GM19193 (cell line): ENCODE measurements around the gene CCHCR1.

ENCODE experiments used
- POLR2A ChIP-seq: IDR thresholded peaks from 4 replicates; pipeline ENCODE4 v1.6.1; 2011; ENCODE audit not compliant: insufficient read depth, insufficient read length; ENCODE audit errors: extremely low read depth

Gene CCHCR1

DNA sequence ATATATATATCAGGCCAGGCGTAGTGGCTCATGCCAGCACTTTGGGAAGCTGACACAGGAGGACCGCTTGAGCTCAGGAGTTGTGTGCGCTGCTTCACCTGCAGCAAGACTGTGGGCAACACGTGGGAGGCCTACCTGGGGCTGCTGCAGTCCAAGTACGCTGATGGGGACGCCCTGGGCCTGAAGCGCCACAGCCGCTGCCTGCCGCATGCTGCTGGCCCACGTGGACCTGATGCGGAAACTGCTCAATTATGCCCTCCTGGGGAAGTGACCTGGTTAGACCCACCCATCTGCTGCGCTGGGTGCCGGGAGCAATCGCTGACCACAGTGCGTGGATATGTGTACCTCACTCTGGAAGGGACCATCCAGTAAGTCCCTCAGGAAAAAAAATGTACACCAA, 17.0 kb downstream of the CCHCR1 start:
- TF ChIP-seq POLR2A: no peak

DNA sequence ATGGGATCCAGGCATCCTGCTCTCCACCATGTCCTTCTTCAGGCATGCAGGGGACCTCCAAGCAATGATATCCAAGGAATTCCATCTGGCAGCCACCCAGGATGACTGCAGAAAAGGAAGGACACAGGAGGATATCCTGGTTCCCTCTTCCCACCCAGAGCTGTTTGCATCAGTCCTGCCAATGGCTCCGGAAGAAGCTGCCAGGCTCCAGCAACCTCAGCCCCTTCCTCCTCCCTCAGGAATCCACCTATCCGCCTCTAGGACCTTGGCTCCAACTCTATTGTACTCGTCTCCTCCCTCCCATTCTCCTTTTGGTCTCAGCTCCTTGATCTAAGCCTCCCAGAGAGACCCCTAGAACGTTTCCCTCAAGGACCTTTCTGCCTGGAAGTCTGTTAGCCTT, 18.0 kb downstream of the CCHCR1 start:
- TF ChIP-seq POLR2A: no peak

DNA sequence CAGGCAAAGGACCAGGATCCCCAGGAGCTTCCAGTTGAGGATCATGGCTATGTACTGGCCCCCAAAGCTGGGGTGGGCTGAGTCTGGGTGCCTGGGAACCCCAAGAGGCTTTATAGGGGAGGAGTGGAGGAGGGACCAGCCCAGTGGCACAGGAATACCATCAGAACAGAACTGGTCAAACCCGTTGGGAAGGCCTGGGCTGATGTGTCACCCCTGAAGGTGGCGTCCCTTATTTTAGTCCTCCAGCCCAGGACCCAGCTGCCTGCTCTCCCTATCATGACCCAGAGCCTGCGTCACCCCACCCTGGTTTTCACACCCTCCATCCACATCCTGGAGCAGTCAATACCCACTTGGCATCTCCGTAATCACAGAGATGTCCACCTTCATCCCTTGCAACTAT, 18.6 kb downstream of the CCHCR1 start, which contains the start of gene PSORS1C2:
Gene PSORS1C2 (minus strand): TSS at position 85 of the 400 bp plus-strand sequence. CDS start 40 bp downstream, at position 45.
- TF ChIP-seq POLR2A: no peak

DNA sequence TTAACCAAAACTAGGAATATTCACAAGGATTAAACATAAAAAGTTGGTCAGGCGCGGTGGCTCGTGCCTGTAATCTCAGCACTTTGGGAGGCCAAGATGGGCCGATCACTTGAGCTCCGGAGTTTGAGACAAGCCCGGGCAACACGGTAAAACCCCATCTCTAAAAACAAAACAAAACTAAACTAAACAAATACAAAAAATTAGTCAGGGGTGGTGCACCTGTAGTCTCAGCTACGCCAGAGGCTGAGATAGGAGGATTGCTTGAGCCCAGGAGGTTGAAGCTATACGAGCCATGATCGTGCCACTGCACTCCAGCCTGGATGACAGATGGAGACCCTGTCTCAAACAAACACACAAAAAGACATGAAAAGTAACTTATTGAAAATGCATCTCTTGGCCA, 21.9 kb downstream of the CCHCR1 start:
- no peak for TF ChIP-seq POLR2A

DNA sequence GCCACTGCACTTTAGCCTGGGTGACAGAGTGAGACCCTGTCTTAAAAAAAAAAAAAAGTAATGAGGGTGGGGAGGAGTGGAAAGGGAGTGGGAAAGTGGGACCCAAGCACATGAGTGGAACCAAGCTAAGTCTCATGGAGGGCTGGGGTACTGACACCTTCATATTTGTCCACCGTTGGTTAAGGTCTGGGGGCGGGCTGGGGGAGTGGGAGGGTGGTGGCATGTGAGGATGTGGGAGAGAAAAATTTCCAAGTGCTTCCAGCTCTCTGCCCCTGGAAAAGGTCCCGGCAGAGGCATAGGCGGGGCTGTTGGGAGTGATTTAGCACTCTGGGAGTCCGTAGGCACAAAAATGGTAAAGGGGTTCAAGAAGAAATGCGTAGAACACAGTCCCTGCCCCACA, 24.8 kb downstream of the CCHCR1 start:
- TF ChIP-seq POLR2A: no peak

DNA sequence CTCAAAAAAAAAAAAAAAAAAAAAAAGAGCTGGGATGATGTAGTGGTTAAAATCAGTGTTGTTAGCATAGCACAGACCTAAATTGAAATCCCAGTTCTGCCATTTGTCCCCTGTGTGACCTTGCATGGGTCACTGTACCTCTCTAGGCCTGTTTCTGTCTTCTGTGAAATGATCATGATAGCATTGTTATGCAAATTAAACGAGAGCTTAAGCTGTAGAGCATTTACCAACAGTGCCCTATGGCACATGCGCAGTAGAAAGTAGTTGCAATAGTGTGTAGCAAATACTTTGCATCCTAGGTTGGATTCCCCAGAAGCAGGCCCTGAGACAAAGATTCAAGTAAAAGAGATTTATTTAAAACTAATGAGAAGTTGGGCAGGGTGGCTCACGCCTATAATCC, 26.0 kb downstream of the CCHCR1 start:
- no peak for TF ChIP-seq POLR2A

DNA sequence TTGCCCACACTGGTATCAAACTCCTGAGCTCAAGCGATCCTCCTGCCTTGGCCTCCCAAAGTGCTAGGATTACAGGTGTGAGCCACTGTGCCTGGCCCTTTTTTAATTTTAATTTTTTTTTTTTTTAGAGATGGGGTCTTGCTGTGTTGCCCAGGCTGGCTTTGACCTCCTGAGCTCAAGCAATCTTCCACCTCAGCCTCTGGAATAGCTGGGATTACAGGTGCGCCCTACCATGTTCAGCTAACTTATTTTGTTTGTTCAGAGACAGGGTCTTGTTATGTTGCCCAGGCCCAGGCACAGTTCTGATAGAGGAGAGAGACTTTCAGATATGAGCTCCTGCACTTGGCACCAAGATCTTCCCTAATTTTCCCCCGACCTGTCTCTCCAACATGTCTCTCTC, 26.9 kb downstream of the CCHCR1 start:
- no peak for TF ChIP-seq POLR2A

DNA sequence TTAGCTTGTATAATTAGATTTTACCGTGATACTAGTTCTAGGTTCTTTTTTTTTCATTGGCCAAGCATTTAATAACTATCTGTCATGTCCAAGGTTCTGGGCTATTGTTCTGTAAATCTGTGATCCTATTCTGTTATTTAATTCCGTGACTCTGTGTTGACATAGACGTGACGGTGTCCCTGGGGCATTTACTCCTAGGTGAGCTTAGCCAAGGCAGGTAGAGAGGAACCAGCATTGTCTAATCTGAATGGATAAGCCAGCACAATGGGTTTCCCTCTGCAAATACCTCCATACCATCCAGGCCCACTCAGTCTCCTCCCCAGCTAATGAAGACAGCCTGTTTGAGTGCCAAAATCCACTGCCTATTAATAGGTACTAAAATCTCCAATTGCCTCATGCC, 28.5 kb downstream of the CCHCR1 start:
- no peak for TF ChIP-seq POLR2A

DNA sequence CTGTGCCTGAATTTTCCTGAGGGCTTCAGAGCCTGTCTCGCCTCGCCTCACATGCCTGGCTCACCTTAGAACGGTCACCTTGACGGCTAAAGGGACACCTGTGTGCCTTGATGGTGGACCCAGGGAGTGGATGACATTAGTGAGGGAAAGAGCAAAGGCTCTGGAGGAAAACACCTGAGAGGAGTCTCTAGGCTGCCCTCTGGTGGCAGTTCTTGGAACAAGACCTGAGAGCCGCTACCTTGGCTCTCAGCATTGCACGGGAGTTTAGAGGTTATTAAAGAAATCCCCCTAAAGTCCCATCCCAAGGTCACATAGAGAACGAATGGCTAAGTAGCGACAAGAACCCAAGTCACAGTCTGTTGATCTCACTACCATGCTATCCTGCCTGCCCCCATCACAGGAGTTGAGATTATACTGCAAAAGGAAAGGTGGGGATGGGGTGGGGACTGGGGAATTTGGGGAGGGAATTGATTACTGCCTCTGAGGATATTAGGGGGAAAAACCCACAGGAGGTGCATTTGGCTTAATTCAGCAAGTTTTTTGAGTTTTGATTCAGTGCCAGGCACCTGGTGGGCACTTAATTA, 29.4 kb downstream of the CCHCR1 start:
- no peak for TF ChIP-seq POLR2A

DNA sequence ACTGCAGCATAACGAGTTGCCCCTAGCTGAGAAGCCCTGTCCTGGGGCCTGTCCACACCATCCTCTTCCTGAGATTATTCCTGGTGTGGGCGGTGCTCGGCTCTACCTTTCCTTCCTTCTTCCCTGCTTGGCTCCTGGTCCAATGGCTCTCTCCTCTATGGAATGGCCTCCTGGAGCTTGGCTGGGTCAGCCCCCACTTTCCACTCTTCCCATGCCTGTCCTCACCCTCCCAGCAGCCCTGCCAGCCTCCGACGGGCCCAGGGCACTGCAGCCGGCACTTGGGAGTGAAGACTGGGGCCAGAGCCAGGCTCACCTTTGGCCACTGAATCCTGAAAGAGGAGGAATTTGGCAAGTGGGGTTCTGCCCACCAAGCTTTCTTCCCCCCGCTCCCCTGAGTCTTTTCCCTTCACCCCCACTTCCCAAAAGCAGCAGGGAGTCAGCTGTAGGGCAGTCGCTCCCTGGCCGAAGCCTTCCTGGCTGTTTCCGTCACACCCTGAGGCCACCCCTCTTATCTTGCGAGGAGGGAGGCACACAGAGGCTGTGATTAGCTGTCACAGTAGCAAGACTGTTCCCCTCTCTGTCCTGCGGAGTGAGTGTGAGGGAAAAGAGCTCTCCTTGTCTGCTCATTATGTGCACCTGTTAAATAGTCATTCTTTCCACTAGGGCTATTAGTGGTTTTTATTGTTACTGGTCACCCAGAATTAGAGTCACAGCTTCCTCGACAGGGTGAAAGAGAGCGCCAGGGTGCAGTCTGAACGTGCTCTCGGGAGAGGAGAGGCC, 31.0 kb downstream of the CCHCR1 start:
- no peak for TF ChIP-seq POLR2A

DNA sequence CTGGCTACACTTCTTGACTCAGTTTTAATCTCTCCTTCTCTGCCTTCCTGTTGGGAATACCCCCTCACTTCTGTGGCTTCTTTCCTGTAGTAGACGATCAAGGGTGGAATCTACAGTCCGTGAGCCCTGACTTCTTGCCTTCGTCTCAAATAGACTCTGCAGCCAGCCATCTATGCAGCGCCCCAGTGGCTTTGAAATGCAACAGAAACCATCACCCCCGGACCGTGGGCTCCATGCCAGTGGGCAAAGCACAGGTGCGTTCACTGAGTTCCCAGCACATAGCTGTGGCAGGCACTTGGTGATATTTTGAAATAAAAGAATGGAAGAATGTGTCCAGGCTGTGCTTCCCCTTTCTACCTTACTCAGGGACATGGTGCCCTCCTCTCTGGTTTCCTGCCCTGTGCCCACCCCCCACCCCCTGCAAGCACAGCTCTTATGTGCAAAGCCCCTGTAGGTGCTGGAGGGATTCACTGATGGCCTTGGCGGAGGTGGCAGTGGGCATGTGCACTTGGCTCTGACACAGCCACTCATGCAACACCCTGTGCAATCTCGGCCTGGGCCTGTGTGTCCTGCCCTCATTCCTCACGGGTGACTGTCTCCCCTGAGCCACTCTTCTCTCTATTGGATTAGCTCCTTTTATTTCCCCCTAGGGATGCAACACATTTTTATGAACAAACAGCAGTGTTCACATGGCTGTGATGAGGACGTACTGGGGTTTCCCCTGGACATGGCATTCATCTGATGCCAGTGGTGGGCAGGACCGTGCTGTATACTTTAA, 31.8 kb downstream of the CCHCR1 start:
- no peak for TF ChIP-seq POLR2A

DNA sequence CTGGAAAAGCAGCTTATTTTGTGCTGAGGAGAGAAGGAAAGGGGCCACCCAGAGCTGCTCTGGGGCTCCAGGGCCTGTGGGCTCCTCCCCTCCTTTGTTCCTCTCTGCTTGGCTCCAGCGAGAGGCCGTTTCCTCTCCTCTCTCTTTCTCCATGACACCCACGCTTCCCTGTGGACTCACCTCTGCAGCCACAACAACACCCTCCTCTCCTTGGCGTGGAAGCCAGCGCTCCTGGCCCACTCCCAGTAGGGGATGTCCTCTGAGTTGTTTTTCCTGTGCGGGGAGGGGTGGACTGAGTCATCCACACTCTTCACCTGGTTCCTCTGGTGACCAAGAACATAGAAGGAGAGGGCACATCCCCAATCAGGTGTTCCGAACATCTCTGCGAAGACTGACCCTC, 32.4 kb downstream of the CCHCR1 start:
- no peak for TF ChIP-seq POLR2A

DNA sequence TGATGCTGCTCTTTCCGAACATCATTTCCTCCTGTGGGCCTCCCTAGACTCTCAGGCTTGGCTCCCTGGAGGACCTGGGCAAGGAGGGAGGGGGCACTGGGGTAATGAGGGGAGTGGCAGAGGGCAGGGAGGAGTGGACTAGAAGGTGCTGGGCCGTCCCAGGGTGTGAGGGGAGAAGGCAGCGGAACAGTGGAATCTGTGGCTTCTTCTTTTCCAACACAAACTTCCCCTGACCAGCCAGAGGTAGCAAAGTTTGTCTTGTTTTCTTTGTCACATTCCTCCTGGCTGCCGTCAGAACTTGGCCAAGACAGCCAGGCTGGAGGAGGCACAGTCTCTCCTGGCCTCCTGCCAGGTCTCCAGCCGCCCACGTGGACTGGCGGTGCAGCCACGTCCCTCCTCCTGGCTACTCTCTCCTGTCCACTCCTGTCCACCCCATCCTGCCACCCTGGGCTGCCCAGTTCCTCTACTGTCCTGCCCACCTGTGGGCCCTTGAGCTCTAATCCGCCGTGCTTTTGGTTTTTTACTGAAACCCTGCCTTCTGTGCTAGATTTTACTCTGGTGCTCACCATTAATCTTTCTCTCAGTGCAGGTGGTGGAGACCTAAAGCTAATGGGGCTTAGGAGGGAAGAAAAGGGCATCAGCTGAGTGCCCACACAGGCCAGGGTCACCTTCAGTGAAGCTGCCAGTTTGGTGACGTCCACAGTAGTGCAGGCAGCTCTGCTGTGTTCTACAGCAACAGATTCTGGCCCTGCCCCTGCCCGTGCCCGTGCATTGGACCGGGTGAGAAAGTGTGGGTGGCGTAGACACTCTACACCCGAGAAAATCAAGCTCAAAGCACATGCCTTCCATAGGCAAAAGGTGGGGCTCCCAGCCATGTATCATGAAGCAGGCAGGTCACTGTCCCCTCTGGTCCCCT, 34.6 kb downstream of the CCHCR1 start:
- TF ChIP-seq POLR2A: no peak

DNA sequence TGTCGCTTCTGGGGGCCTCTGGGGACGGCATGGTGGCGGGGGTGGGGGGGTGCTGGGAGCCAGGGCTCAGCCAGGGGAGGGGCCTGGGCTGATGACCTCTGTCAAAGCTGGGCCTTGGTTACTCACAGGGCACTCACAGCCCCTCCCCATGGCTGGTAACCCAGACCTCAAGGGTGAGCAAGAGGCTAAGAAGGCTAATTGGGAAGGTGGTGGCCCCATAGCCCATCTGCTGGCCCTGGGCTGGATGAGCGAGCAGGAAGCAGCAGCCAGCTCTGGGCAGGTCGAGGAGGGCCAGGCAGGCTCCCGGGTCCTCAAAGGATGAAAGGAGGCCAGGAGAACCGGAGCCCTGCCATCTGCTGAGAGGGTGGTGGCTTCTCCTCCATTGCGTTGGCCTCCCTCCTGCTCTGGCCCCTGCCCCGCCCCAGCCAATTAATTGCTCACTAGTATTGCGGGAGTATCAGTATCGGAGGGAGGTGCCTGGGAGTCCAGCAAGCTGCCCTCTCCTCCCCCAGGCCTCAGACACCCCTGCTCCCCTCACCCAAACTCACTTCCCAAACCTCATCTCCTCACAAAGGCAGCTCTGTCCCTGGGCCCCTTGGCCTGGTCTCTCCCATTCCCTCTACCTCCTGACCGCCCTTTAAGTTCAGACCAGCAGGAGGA, 36.3 kb downstream of the CCHCR1 start:
- no peak for TF ChIP-seq POLR2A
